ENCODE measurements around the gene MEIS2.

Gene MEIS2

DNA sequence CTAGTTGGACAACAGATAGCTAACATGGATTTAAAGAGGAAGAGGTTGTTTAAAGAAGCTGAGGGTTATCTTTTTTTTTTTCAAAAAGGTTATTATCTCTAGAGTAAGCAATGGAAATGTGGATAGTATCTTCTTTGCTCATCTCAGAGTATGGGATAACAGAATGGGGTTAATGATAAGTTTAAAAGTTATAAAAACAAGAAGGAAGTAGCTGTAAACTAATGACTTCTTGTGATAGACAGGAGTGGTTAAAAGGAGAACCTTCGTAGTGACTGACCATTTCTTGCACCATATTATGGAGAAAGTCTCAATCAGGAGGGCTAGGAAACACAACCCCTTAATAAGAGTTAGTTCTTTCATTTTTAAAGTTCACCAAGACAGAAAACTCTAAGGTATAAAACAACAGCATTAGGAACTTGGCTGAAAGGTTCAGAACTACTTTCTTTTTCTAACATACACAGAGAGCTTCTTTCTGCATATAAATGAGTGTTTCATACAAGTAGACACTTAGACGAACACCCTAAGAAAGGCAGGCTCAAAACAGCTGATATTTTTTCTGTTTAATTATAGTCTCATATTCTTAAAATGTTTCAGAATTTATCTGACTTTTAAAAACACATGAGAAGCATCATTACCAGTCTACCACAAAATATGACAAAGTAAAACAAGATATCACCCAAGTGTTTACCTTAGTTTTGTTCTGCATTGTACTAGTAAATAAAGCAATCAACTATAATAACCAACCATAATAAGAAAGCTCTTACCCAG lies 140.0 kb downstream of the MEIS2 start:
- no peak for DNase-seq (ENCODE audit: low spot score)

DNA sequence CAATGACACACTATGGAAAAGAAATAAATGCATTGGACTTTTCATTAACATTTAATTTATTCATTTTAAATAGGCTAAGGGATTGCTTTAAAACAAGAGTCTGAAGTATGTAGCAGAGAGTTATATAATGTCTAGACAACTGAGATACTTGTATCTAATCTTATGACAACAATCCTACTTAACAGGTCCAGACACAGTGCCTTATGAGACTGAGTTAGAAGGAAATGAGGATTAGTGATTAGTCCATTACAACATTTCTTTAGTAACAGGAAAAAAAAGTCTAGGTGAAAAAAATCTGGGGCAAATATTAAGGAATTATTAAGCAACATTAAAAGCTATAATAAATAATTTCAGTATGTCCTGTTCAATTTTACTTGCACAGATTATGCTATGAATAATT lies 140.6 kb downstream of the MEIS2 start:
- DNase-seq (ENCODE audit: low spot score), result no peak

DNA sequence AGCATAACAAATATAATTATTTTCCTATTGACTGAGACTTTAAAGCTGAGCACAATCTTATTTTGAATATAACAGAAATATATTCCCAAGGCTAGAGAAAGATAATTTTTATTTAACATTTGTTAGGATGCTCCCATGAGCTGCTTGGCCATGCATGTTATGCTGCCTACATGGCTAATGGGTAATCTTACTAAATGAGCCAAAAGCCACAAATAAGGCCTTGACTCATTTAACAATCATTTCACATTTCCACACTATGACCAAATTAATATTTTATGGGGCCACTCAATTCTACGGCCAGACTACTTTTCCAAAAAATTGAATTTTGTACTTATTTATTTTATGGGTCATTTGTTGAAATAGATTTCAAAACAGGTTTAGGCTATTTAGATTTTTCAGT lies 141.7 kb downstream of the MEIS2 start:
- DNase-seq (ENCODE audit: low spot score), result no peak

DNA sequence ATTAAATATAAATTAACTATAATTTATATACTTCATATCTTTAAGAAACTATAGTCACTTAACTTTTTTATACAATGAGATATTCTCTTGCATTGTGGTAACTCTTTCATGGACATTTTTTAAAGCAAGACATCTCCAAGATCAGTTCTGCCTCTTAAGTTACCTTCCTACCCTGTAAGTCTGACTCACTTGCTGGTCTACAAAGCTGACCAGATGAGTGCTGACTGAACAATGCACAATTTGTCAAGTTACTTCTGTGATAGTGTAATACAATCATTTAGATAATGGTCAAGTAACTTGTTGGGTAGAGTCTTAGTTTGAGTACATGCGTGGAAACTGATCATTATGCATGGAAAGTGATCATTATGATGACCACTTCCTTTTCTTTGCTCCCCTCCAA lies 145.9 kb downstream of the MEIS2 start:
- no peak for DNase-seq (ENCODE audit: low spot score)

DNA sequence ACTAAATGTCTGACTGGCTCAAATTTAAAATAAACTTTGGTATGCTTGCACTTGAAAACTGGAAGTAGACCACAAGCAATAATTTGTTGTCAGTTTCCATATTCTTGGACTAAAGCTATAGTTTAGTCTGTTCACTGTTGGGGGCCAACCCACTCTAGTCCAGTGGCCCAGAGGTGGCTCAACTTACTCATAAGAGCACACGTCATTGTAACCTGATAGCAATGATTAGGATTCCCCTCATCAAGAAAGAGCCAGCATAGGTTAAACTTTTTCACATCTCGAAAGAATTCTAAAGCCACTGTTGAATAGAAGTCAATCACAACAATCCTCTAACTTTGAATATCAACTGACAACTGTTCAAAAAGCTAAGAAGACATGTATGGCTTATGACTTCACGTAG lies 147.0 kb downstream of the MEIS2 start:
- no peak for DNase-seq (ENCODE audit: low spot score)

DNA sequence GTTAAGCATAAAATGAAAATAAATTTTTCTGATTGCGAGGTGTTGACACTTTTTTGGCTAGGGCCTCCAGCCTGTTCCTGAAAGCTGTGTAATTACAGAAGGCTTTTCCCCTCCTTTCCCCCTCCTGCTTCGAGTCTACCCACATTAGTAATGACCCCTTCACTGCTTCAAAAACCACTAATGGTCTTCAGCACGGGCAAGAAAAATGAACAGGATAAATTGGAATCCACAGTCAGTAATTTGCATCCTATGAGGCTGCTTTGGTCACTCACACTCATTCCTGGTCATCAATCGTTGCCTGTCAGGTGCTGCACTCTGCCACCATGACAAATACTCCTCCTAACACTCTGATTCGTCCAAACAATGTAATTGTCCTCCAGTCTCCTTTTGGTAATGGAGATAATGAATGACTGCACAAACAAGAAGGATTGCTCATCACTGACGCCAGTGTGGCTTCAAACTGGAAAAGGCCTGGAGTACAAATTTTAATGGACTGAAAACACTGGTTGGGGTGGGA lies 148.6 kb downstream of the MEIS2 start:
- DNase-seq (ENCODE audit: low spot score), result no peak

DNA sequence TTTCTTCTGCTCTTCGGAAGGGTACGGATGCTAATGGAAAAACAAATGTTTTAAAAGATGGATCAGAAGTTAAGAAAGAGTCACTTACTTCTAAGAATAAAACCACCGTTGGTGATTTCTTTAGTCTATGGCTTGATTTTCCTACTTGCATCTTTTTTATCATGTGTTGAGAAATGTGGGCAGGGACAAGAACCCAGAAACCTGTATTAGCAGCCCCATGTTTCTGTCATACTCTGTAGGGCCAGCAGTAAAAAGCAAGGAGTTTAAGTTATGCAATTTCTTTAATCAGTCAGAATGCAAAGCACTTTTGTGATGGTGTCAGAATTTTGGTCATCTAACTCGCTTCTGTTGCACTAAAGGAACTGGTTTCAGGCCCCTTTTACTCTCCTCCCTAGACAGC lies 150.0 kb downstream of the MEIS2 start:
- no peak for DNase-seq (ENCODE audit: low spot score)

DNA sequence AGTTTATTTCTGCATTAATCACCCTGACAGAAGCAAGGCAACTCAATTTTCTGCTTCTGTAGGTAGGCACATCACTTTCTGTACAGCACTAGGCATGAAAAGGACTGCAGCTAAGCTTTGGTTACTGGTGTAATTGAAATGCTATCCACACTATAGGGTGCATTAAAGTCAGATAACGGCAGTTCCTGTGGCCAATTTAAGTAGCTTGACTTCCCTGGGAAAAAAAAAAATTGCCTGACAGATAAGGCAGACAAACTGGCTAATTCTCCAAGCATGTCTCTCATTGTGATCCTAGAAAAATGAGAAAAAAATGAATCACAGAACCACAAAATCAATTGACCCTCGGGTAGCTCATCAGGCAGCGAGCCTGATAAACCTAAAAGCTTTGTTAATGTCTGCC lies 151.4 kb downstream of the MEIS2 start:
- no peak for DNase-seq (ENCODE audit: low spot score)

DNA sequence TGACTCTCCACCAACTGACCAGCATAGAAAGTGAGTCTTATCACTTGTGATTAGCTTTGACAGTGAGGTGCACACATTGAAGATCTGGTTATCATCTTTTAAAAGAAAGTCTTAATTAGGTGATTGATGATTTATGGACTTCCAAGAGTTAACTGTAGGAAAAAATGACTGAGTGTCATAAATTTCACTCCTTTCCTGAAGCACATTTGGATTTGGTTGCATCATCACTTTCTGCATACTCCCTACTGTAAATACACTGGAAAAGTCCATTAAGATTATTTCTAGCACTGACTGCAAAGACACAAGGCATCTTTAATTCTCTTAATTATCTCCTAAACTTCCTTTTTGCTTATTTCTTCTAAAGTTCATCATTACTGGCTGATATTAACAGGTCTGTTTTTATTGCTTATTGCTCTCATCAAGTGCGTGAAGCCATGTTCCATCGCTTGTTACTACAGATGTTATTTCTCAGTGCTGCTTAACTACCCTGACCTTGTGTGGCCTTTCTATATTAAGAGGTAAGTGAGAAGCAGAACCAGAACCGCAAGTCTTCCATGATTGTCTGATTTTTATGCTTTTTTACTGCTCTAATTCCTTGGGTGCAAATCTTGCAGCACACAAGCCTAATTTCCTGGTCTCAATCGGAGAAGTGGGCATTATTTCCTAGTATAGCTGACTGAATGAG lies 153.2 kb downstream of the MEIS2 start:
- no peak for DNase-seq (ENCODE audit: low spot score)

DNA sequence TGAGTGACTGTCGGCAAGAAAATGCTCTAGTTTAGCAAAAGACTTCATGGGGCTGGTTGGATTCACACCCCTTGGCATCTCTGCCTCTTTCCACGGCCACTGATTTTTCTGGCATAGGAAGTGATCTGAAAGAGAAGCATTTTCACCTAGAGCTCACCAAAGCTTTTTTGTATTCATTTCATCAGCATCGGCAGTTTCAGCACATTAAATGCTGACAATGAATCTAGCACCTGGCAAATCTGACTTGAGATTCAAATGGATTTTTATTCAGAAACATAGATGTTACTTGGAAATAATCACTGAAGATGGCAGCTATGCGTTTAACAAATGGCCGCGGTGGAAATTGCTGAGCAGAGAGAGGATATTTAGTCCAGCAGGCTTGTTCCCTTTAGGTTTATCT lies 155.9 kb downstream of the MEIS2 start:
- DNase-seq (ENCODE audit: low spot score), result no peak

DNA sequence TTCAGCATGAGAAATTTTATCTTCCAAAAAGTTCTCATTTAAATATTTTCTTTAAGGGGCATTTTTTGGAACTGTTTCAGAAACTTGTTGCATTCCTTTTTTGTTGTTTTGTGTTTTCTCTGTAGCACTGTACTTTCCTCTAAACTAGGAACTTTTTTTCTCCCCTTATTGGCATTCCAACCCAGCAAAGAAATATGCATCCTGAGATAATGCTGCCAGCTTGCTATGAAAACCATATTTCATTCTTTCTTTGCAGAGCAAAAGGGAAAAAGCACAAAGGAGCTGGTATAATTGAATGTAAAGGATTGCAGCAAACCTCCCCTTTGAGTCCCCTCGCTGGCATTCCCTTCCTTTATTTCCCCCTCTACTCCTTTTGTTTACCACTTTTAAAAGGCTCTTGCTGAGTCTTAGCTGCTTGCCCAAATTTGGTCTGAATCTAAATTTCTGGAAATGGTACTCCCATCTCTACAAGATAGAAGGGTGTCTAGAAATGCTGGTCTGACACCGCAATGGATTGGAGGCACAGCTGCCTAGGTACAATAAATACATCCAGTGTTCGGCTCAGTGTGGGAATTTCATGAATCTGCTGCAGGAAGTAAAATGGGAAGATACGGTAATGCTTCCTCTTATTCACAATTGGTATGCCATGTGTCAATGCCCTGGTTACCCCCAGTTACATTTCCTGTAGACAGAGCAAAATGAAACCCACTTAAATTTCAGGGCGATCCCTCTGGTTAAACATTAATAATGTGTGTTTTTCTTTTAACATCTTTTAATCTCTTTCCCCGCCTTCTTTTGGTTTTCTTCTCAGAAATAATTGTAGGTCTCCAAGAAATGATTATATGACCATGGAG lies 156.6 kb downstream of the MEIS2 start:
- DNase-seq (ENCODE audit: low spot score), result no peak

DNA sequence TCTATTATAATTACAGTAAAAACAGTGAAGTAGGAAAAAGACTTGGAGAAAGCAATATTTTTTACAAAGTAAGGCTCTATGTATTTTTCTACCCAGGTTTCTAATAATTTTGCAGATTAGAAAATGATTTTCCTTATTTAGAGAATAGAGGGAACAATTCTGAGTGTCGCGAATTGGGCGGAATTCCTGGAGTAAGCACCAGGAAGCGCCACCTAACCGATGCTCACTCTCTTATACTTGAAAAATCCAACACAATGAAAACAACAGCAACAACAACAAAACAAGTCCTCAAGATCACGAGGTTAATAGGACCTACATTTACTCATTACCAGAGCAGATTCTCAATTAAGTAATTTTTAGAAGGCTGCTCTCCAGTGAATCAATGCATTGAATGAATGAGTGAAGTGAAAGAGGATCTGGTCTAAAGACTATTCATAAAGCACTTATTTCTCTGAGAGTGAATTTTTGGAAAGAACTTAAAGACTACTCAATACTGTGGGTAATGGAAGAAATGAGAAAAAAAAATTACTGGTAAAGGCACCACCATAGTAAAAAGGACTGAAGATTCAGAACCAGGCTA lies 158.0 kb downstream of the MEIS2 start:
- DNase-seq (ENCODE audit: low spot score), result no peak

DNA sequence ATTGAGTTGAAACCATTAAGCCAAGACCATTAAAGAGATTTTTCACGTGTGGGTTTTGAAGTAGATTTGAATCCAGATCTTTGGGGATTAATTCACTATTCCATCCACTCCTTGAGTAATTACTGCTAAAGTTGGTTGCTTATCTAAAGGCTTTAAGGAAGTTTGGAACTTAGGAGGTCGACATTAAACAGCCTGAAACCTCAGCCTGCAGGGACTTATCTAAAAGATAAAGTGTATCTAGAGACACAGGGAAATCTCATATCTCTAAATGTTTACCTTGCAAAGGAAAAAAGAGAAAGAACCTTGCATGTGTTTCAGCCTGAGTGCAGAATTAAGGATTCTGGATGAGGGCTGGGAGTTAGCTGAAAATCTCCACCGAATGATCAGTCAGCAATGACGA lies 158.6 kb downstream of the MEIS2 start:
- DNase-seq (ENCODE audit: low spot score), result no peak

DNA sequence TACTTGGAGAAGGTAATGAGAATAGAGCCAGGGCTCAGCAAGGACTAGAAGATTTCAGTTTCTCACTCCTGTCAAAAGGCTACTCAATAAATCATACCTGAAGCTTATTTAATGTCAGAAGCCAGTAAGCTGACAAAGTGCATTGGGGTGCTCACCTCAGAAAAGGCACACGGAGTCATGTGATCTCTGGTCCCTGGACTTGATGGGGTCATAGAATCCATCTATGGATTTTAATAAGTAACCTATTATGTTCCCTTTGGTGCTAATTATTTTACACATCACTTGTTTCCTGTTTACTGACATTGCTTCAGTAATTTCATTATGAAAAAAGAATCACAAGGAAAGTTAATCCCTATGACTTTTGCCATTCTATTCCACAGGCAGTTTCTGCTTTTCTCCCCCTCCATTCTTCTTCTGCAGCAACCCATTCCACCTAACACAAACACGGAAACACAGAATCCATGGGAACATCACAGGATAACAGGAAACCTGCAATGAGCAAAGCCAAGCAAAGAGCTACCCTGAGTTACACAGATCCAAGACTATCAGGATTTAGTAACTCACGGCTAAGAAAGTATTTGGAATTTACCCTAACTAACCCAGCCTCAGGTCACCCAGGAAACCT lies 159.6 kb downstream of the MEIS2 start:
- DNase-seq (ENCODE audit: low spot score), result no peak

DNA sequence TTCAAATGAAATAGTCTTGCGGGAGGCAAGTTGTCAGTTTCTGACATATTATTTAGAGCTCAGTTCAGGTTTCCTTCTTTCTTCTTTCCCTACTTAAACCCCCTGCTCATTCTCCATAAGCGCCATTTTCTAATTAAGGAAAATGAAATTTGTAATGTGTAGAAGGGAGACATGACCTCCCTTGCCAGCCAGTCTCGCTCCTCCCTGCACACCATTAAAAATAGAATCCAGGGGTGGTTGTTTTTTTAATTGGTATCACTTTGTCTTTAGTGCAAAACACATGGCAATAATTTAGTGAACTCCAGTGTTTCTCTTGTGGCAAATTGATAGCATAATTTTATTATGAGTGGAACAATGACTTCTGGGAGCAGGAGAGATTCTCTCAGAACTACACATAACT lies 160.1 kb downstream of the MEIS2 start:
- no peak for DNase-seq (ENCODE audit: low spot score)

DNA sequence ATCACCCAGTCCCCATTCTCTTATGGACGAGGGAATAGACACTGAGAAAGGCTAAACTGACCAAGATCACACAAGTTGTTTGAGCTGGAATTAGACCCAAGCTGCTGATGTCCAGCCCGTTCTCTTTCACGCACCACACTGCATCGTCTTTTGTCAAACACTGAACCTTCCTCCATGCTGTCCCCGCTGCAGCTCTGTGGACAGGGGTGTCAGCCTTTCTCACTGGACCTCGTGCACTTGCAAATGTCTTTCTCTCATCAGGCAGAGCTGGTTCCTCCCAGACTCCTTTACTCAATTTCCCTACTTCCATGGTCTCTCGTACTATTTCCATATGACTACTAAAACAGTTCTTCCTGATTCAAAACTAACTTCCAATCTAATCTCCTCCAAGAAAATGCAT lies 161.6 kb downstream of the MEIS2 start:
- DNase-seq (ENCODE audit: low spot score), result no peak

DNA sequence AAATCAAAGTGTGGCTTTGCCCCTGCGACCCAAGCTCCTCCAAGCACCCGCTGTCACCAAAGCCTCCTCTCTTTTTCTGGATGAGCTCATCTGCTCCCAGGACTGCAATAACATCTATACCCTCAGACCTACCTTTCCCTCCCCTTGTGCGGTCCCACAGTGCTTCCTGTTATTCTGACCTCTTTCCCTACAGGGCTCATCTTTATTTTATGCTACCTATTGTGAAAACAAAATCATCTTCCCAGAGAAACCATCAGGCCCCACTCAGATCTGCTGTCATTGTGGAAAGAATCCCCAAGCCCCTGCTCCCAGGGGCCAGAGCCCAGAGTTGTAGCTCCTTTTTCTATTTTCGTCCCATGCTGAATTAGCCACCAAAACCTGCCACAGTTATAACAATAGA lies 162.2 kb downstream of the MEIS2 start:
- no peak for DNase-seq (ENCODE audit: low spot score)

DNA sequence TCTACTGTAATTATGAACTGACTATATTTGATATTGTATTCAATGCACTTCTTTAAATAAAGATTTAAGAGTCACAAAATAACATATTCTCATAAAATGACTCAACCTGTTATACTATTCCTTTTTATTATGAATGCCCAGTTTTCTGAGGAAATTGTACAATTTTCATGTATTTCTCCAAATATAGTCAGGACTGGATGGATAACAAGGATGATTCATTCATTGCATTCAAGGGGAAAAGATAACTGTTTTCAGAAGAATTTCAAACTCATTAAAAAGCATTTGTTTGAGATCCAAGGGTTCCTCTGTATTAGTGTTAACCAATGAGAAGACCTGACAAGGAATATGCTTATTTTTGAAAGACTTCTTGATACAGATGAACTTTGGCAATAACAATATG lies 163.7 kb downstream of the MEIS2 start:
- DNase-seq (ENCODE audit: low spot score), result no peak

DNA sequence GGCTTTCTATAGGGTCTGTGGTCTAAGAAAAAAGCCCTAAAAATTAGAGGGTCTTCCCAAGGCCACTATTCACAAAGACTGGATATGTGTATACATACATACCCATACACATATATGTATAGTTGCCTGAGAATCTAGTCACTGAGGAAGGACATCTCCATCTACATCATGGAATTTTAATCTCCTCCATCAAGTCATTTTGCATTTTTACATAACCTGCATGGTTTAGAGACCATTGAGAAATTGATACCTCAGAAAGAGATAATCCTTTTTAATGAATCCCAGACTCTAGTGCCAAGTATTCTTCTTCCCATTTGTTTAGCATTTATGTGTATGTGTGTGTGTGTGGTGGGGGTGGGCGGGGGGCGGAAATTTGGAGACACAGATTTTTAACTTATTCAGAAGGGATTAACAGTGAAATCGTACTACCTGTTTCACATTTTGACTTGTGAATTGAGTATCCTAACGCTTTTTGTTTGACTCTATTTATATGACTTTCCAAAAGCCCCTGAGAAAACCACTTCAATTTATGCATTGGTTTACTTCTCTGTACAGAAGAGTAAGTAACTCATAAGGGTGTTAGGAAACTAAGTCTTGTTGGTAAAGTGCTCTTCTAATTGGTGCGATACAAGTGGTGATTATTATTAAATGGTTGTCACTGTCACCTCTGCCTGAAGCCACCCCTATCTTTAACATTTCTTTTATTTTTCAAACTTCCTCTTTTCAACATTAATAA lies 166.9 kb downstream of the MEIS2 start:
- no peak for DNase-seq (ENCODE audit: low spot score)

DNA sequence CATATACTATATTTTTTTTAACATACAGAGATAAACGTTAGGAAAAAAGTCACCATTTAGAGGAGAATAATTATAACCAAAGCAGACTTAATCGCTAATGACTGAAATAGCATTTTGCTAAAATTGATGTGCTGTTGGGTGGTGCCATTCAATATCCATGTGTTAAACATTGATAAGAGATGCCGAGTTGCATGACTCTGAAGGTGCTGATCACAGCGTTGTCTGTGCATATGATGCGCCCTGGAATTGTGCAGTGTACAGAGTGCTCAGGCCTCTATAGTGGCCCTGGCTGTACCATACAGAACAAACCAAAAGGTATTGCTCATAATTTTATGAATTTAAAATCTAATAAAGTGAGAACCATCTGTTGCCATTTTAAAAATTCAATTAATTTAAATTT lies 168.3 kb downstream of the MEIS2 start:
- no peak for DNase-seq (ENCODE audit: low spot score)

DNA sequence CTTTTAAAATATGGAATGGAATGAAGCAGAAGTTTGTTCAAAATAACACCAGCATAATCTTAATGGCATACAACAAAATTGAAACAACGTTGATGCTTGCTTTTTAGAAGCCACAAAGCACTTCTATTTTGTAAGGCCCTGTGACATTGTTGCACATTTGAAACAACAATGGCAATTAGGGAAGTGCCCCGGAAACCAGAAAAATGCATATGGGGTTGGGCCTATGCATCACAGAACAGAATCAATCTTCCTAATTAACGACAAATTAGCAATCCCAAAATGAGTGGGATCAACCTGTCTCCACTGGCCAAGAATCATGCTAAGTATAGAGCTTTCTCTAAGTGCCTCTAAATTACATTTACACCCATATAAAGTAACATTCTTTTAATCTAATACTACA lies 168.9 kb downstream of the MEIS2 start:
- no peak for DNase-seq (ENCODE audit: low spot score)

All from CD4-positive, alpha-beta T cell treated with Interleukin-15 for 4 hours (primary cell).